ENCODE data around the gene TREML2. TPM values are rescaled to one million over a fixed set of nuclear protein-coding genes. Genes with fewer than 3 reads are reported as not detected.
A peak's percentile ranks its signal among the peaks of the same experiment; 100 is the strongest.
"Not testable (repeated sequence)": the region's sequence is repeated elsewhere in the genome, so short reads cannot be mapped to it uniquely, and the experiment has no call there.

The TREML2 gene
- polyA plus RNA-seq, 3 donors = 0.13 to 0.89 (median 0.67) TPM

GRCh38 chr6:41214559-41215238 lies 13.8 kb upstream of the TREML2 start:
- 75 to 94% (median 89%) methylated on average over 9 of the region's 9 CpGs for WGBS, 3 donors
- H3K27ac ChIP-seq (ENCODE audit: low read depth, low read length) = no peak overlapping the region

GRCh38 chr6:41209547-41210320 lies 8.8 kb upstream of the TREML2 start:
- no peak overlapping the region for H3K27ac ChIP-seq (ENCODE audit: low read depth, low read length)
- WGBS, 3 donors = 78 to 88% (median 81%) methylated on average over 5 of the region's 5 CpGs

GRCh38 chr6:41208439-41209106 lies 7.6 kb upstream of the TREML2 start:
- 75 to 79% (median 79%) methylated on average over 7 of the region's 7 CpGs for WGBS, 3 donors
- H3K27ac ChIP-seq (ENCODE audit: low read depth, low read length) = no peak overlapping the region

- H3K27ac ChIP-seq (ENCODE audit: low read depth, low read length) = no peak overlapping the region
- 58 to 82% (median 80%) methylated on average over 1 of the region's 1 CpG for WGBS, 3 donors
Observed at GRCh38 chr6:41204156-41204555, 3.2 kb upstream of the TREML2 start.

- 39 to 66% (median 46%) methylated on average over 8 of the region's 8 CpGs for WGBS, 3 donors
- H3K27ac ChIP-seq (ENCODE audit: low read depth, low read length) = peak overlapping the region; percentile 19
Observed at GRCh38 chr6:41201764-41202173, 820 bp upstream of the TREML2 start.

GRCh38 chr6:41200296-41200900 lies 551 bp downstream of the TREML2 start:
- peak overlapping the region; percentile 70 for H3K27ac ChIP-seq (ENCODE audit: low read depth, low read length)
- 49 to 86% (median 49%) methylated on average over 2 of the region's 2 CpGs for WGBS, 3 donors

- WGBS, 3 donors = 67 to 81% (median 74%) methylated on average over 1 of the region's 1 CpG
Observed at GRCh38 chr6:41199552-41200246, 1.2 kb downstream of the TREML2 start.

GRCh38 chr6:41197234-41197633 lies 3.7 kb downstream of the TREML2 start:
- 89 to 96% (median 94%) methylated on average over 3 of the region's 3 CpGs for WGBS, 3 donors
- H3K27ac ChIP-seq (ENCODE audit: low read depth, low read length) = no peak overlapping the region

More at GRCh38 chr6:41199552-41200246, 1.2 kb downstream of the TREML2 start:
- no peak overlapping the region for H3K27ac ChIP-seq (ENCODE audit: low read depth, low read length)

GRCh38 chr6:41194386-41194785 lies 6.6 kb downstream of the TREML2 start:
- 78 to 93% (median 91%) methylated on average over 3 of the region's 3 CpGs for WGBS, 3 donors

GRCh38 chr6:41193884-41194283 lies 7.1 kb downstream of the TREML2 start:
- no peak overlapping the region for H3K27ac ChIP-seq (ENCODE audit: low read depth, low read length)
- 49 to 65% (median 53%) methylated on average over 5 of the region's 5 CpGs for WGBS, 3 donors

More at GRCh38 chr6:41194386-41194785, 6.6 kb downstream of the TREML2 start:
- H3K27ac ChIP-seq (ENCODE audit: low read depth, low read length) = no peak overlapping the region

- H3K27ac ChIP-seq (ENCODE audit: low read depth, low read length) = no peak overlapping the region
- 70 to 78% (median 77%) methylated on average over 5 of the region's 5 CpGs for WGBS, 3 donors
Observed at GRCh38 chr6:41193171-41193734, 7.7 kb downstream of the TREML2 start.

- WGBS, 3 donors = 7 to 27% (median 24%) methylated on average over 5 to 6 of the region's 6 CpGs
- no peak overlapping the region for H3K27ac ChIP-seq (ENCODE audit: low read depth, low read length)
Observed at GRCh38 chr6:41191569-41191968, 9.4 kb downstream of the TREML2 start.

- H3K27ac ChIP-seq (ENCODE audit: low read depth, low read length) = no peak overlapping the region
- 79 to 92% (median 80%) methylated on average over 3 of the region's 3 CpGs for WGBS, 3 donors
Observed at GRCh38 chr6:41190791-41191190, 10.2 kb downstream of the TREML2 start.

- H3K27ac ChIP-seq (ENCODE audit: low read depth, low read length) = no peak overlapping the region
- 96 to 98% (median 96%) methylated on average over 2 of the region's 2 CpGs for WGBS, 3 donors
Observed at GRCh38 chr6:41189967-41190366, 11.0 kb downstream of the TREML2 start.

- H3K27ac ChIP-seq (ENCODE audit: low read depth, low read length) = not testable (repeated sequence)
Observed at GRCh38 chr6:41189046-41189445, 11.9 kb downstream of the TREML2 start.

- WGBS, 3 donors = 85 to 86% (median 86%) methylated on average over 7 to 8 of the region's 8 CpGs
Observed at GRCh38 chr6:41187924-41188886, 12.7 kb downstream of the TREML2 start.

GRCh38 chr6:41186031-41186562 lies 14.9 kb downstream of the TREML2 start:
- 43 to 58% (median 56%) methylated on average over 7 to 10 of the region's 10 CpGs for WGBS, 3 donors

More at GRCh38 chr6:41187924-41188886, 12.7 kb downstream of the TREML2 start:
- H3K27ac ChIP-seq (ENCODE audit: low read depth, low read length) = no peak overlapping the region

More at GRCh38 chr6:41186031-41186562, 14.9 kb downstream of the TREML2 start:
- H3K27ac ChIP-seq (ENCODE audit: low read depth, low read length) = no peak overlapping the region

Data from adipose tissue (tissue), 3 donors.